Sciatic nerve (tissue), 2 donors: ENCODE results near the gene RCOR2. TPM values are rescaled to one million over a fixed set of nuclear protein-coding genes. Genes with fewer than 3 reads are reported as not detected.
A peak's percentile ranks its signal among the peaks of the same experiment; 100 is the strongest.

Source experiments
- ATAC-seq: fragments of 200-7000 bp; cut with Tn5 transposase; one replicate; pipeline ENCODE4 v1.9.1; 2020; ENCODE audit warnings: mild to moderate bottlenecking, moderate library complexity
- DNase-seq: peaks from one replicate; pipeline ENCODE4 v3.0.0-alpha.2; 2020; ENCODE audit warnings: low spot score
- intact Hi-C: fragments of 100-400 bp; cut with DNase I; formaldehyde crosslinking; loops from one replicate; pipeline ENCODE4 v1.14.2; 2022
- total RNA-seq: library from RNA; stranded (reverse); fragmentation: NEBNext Ultra II Directional; extraction: Animal tissue kit (Norgen Biotek cat#: 25700); gene quantifications from one replicate; pipeline ENCODE4 v1.2.1, GENCODE V29; 2021
- donor health status: DM: no; HTN: no; CAD: no.
- donor health status: DM: no; HTN: no; CAD: no.

The RCOR2 gene
- total RNA-seq, 1 donor from 2014 or later: 0.40 TPM

DNA sequence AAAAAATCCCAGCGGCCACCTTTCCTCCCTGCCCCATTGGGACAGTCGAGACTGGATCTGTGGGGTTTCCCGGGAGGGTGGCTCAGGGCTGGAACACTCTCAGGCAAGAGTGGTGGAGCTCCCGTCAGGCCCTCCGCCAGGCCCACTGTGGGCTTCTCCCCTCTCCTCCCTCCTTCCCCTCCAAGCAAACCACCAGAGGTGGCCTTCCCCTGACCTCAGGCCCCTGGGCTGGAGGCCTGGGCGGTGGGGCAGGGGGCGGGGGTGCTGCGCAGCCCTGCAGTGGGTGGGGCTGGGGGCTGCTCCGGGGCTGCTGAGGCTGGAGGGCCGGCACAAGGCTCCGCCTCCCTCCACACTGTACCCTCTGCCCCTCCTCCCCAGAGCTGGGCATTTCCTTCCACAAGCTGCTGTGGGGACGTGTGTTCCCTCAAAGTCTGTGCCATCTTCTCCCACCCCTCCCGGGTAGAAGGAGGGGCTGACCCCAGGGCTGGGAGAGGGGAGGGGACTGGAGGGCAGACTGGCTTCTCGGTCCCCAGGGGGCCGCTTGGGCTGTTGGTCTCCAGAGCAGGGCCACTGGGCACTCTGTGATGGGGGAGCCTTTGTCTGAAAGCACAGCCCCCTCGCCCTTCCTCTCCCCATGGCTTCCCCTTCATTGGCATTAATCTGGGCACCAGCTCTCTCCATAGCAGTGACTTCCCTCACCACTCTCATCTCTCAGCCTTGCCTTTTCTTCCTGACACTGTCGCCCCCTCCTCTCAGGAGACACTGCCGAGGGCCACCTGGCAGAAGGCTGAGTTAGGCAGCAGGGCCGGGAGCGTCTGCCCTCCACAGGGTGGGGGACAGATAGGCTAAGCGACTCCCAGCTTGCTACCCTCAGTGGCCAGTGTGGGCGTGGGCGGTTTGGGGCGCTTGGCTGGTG is 7.1 kb downstream of the RCOR2 start:
- DNase-seq: no peak

GRCh38 chr11:63908631-63909401 is 8.1 kb downstream of the RCOR2 start:
- DNase-seq (peak; percentile 74), ATAC-seq (peak; percentile 82)
- intact Hi-C loops: no loop called here

More for the DNA sequence above, 7.1 kb downstream of the RCOR2 start:
- intact Hi-C loops: no loop called here
- ATAC-seq: peak; percentile 11

DNA sequence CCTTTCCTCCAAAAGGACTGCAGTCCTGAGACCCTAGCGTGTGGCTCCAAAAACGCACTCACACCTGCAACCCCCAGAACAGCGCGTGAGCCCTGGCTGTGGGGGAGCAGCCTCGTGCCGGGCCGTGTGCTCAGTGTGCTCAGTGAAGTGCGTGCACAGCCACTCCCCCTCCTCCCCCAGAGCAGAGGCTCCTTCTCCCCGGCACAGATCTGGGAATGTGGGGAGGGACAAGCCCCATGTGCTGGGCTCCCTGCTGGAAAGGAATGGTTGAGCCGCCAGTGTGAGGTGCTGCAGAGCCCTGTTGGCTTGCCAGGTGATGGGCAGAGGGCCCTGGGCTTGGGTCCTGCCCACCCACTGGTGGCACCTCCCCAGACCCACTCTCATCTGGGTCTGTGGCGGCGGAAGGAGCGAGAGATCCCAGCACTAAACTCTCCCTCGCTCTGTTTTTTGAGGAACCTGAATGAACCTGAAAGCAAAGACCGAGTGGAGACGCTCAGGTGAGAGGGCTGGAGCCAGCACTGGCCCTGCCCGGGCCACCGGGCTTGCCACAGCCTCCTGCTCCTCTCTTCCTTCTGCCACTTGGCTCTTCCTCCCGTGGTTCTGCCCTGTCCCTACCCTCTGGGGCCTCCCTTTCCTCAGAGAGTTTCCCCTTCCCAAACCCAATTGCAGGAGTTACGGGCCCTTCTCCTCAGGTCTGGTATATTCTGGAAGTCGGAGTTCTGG is 9.0 kb downstream of the RCOR2 start:
- DNase-seq (no peak), ATAC-seq (no peak)
- intact Hi-C loops: no loop called here

GRCh38 chr11:63907063-63907462 is 9.9 kb downstream of the RCOR2 start:
- DNase-seq (no peak), ATAC-seq (no peak)
- intact Hi-C loops: no loop called here

- intact Hi-C loops: no loop called here
- no peak for ATAC-seq
- no peak for DNase-seq
Measured at GRCh38 chr11:63906585-63906984, 10.4 kb downstream of the RCOR2 start.

- DNase-seq (no peak), ATAC-seq (no peak)
- intact Hi-C loops: no loop called here
Measured at GRCh38 chr11:63906087-63906486, 10.9 kb downstream of the RCOR2 start.

DNA sequence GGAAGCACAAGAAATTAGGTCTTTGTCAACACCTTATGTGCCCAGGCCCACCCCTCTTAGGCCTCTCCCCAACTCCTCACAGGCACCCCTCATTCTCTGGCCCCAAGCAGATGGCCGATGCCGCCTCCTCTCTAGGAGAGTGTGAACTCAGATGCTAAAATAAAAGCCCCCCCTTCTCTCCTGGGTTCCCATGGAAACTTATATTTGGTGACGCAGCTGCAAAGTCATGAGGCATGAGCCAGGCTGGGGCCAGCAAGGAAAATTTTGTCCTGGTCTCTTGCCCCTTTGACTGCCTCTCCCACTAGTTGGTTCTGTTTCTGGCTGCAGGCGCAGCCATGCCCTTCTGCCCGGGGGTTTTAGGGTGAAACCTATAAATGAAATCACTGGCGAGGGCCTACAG is 11.8 kb downstream of the RCOR2 start:
- ATAC-seq (no peak), DNase-seq (no peak)
- intact Hi-C loops: no loop called here

DNA sequence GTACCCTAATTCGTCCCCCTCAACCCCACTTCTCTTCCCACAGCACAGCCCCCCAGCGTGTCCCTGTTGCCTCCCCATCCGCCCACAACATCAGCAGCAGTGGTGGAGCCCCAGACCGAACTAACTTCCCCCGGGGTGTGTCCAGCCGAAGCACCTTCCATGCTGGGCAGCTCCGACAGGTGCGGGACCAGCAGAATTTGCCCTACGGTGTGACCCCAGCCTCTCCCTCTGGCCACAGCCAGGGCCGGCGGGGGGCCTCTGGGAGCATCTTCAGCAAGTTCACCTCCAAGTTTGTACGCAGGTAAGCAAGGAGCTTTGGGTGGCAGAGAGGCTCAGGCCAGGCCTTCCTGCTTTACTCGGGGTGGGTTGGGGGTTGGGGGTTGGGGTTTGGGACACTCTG is 12.2 kb downstream of the RCOR2 start:
- no peak for DNase-seq
- ATAC-seq: no peak
- intact Hi-C loops: loop anchor here (1.0 kb wide), 1 partner anchor 22 kb away; no protein-coding TSS in a partner anchor

DNA sequence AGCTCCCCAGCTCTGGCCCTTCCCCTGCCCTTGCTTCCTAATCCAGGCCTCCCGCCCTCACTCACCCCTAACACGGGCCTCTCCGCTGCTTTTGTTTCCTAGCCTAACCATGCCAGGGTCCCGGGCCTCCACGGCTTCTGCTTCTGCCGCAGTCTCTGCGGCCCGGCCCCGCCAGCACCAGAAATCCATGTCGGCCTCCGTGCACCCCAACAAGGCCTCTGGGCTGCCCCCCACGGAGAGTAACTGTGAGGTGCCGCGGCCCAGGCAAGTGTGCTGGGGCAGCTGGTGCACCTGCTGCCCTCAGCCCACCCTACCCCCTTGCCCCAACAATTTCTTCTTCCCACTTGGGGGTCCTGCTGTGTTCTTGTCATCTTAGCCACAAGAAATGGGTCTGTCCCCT is 13.1 kb downstream of the RCOR2 start:
- ATAC-seq (no peak), DNase-seq (no peak)
- intact Hi-C loops: loop anchor here (1.0 kb wide), 1 partner anchor 22 kb away; no protein-coding TSS in a partner anchor

- ATAC-seq (no peak), DNase-seq (no peak)
- intact Hi-C loops: no loop called here
Measured at GRCh38 chr11:63901660-63902059, 15.3 kb downstream of the RCOR2 start.

DNA sequence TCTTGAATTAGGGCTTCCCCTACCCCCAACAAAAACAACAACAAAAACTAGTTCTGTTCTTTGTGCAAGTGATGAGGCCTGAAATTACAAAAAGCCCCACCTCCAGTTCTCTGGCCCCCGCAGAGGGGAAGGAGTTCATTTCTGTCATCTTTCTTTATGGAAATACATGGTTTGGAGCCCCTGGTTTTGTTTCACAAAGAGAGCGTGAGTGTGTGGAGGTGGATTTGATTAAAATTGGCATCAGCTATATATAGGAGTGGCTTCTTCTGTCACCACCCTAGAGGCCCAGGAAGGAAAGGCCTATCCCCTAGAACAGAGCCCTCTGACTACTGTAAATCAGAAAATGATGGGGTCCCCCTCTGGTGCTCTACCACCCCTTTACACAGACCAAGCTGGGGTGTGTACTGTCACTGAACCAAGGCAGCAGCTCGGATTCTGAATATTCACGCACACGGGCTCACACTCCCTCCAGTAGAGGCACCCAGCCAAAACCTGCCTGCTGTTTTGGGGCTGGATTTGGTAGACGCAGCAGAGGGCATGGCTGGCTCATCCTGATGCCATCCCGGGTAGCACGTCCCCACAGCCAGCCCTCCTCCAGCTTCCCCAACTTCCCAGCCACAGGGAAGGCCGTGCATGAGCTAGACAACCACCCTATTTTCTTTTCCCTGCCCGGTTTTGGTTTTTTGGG is 19.4 kb downstream of the RCOR2 start:
- intact Hi-C loops: no loop called here
- peak; percentile 52 for ATAC-seq
- DNase-seq: no peak

GRCh38 chr11:63896071-63896470 is 20.9 kb downstream of the RCOR2 start:
- intact Hi-C loops: no loop called here
- DNase-seq (no peak), ATAC-seq (no peak)

DNA sequence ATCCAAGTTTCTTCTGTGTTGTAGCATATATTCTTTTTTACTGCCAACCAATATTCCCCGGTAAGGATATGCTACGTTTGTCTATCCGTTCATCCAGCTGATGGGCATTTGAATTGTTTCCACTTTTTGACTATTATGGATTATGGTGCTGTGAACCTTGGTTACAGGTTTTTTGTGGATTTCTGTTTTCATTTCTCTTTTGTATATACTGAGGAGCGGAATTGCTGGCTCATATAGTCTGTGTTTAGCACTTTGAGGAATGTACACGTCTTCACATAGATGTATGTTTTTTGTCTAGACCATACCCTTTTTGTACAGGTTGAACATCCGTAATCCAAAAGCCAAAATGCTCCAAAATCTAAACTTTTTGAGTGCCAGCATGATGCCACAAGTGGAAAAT is 23.6 kb downstream of the RCOR2 start:
- ATAC-seq: no peak
- intact Hi-C loops: no loop called here

DNA sequence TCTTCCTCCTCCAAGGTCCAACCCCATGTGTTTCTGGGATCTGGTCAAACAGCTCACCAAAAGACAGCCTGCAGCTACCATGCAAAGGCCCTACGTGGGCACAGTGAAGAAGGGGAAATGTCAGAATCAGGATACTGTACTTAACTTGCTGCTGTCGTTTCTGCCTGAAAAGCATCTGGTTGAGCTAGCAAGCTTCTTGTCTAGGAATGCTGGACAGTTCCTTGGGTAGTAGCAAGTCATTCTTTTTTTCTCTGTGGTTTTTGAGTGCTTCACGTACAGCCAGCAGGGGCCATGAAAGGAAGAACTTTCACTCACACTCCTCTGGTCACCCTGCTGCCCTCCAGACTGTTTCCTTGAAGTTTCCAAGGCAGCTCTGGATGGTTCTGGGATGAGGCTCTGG is 24.7 kb downstream of the RCOR2 start:
- DNase-seq (no peak), ATAC-seq (no peak)
- intact Hi-C loops: no loop called here

More for the DNA sequence above, 23.6 kb downstream of the RCOR2 start:
- no peak for DNase-seq

GRCh38 chr11:63890368-63890767 is 26.6 kb downstream of the RCOR2 start:
- DNase-seq (no peak), ATAC-seq (no peak)
- intact Hi-C loops: no loop called here

DNA sequence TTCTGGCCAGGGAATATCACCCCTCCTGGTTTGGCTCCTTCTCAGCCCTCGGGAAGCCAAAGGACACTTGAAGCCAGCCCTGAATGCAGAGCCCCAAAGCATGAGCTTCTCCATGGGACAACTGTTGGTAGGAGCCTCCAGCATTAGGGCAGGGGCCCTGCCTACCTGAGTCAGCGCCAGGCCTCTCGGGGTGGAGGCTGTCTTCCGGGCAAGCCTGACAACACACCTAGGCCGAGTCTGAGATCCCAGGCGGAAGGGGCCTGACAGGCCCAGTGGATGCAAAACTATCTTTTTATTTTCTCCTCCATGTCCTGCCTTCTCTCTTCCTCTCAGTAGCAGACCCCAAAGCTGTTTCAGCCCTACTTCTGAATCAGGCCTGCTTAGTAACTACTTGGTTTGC is 27.6 kb downstream of the RCOR2 start:
- intact Hi-C loops: no loop called here
- DNase-seq (no peak), ATAC-seq (no peak)

GRCh38 chr11:63888170-63889086 is 28.5 kb downstream of the RCOR2 start:
- ATAC-seq: peak; percentile 73

More at GRCh38 chr11:63888170-63889086, 28.5 kb downstream of the RCOR2 start:
- DNase-seq: no peak
- intact Hi-C loops: no loop called here
